Stimulated activated CD4-positive, alpha-beta T cell treated with anti-CD3 and anti-CD28 coated beads, TNF-alpha, amount 100 ng/mL, for 1 hour (primary cell): ENCODE data around the gene ASXL3.

Experiments used
- DNase-seq, 3 donors: peaks; one replicate each; pipeline ENCODE4 v3.0.0-alpha.2; 2020; ENCODE audit warnings: low read depth in 3 of 3, low spot score in 1 of 3

Gene ASXL3

DNA sequence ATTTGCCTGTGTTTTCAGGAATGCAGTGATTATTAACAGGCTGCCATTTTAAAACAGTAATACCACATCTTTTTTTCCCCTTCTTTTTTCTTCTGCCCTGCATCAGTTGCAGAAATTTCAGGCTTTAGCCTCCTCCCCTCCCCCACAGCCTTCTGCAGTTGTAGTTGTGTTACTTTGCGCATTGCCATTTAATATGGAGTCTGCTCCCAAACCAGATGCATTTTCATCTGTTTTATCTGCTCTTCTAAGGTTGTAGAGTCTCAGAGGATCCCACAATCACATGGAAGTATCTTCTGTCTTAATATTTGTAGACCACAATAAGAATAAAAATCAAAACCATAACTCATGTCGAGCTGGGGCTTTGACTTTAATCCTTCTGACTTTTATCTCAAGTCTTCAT is 3.8 kb downstream of the ASXL3 start:
- DNase-seq: no peak

DNA sequence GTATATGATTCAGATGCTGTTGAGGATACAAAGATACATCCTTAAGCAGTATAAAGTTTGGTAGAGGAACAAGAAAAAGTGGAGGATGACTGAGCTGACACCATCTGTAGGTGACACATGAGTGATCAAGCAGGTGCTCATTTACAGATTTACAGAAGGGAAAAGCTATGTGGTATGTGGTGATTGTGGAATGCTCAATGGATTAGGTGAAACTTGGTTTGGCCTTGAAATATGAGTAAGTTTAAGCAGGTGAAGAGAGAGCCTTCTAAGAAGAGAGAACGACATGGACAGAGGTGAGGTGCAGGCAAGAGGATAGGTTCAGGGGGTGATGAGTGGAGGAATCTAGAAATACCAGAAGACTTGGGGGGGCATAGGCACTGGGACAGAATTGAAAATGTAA is 5.9 kb downstream of the ASXL3 start:
- DNase-seq: no peak

DNA sequence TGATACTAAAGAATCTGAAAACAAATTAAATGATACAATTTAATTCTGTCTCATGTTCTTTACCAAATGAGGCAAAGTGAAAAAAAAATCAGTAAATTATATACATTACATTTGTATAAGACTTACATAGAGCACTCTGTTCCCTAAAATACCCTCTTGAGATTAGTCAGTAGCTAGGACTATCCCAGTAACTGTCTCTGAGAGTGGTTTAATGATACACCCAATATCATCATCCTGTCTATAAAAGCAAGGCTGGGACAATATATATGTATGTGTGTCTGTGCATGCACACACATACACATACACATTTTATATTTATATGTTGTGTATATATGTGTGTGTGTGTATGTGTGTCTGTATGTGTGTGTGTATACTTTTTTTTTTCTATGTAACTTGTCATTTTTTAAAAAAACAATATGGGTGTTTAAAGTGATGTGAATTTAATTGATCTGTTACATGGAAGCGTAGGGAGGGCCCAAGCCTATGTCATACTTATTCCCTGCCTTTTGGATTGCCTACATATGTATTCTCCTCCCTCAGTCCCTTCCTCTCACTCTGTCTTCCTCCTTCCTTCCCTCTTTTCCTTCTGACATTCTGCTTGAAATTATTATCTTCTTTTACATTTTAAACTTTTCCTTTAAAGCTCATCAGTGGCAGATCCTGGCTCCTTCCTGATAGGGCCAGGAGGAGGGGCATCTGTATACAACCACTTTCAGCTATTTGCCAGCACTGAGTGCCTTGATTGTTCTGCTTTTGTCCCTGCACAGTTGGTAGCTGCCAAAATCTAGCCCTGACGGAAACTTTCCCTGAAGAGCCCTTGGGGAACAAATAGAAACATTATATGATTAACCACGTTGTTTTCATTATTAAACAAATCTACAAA is 6.8 kb downstream of the ASXL3 start:
- DNase-seq: no peak

DNA sequence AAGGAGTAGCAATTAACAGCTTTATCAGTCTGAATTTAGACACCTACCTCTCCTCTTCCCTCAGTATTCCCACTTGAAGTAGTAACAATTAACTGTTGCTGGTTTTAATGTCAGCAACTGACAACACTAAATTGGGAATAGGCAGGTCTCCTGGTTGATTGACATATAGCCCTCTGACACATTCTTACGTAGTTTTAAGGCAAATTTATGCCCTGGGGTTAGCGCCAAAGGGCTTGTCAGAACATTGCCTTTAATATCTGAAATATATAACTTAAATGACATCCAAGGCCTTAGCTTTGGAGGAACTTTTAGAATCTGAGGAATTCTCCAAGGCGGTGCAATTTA is 7.4 kb downstream of the ASXL3 start:
- DNase-seq: no peak

DNA sequence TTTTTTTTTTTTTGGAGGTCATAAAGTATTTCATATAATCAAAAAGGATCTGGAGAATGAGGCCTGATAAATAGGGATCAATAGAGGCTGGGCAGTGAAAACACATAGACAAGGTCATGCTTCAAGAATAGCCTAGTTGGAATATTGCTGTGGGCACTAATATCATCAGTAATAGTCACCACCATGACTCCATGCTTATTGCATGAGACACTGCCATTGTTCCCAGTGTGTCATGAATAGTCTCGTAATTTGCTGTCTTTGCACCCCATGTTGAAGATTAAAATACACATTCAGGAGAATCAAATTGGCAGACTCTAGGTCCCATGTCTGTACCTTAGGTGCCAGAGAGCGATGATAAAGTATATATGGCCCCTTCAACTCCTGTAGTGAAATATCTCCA is 10.3 kb downstream of the ASXL3 start:
- no peak for DNase-seq

DNA sequence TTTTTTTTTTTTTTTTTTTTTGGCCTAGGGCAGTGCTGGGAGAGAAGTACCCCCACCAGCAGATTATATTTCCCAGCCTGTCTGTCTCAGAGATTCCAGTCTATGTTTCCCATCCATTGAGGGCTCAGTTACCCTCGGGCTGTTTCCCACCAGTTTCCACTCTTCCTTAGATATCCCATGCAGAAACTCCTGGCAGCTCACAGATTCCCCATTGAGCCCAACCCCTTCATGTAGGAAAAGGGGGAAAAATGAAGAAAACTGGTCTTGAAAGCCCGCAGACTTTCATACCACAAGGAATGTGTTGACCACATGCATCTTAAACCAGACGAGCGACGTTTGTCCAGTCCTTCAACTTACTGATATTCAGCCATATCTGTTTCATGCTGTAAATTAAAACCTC is 15.2 kb downstream of the ASXL3 start:
- DNase-seq: no peak

DNA sequence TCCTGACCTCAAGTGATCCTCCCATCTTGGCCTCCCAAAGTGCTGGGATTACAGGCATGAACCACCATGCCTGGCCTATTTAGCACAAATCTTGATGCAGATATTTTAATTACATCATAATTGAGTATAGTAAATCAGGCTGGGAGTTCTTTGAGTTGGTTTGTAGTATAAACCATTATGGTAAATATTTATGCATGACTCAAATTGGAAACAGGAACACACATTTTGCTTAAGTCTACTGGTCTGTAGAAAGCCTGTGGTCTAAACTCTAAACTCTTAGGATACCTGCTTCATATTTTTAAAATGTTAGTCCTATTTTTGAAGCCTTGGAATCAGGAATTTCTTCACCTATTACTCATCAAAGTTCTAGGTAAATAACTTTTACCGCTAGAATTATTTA is 16.8 kb downstream of the ASXL3 start:
- no peak for DNase-seq

DNA sequence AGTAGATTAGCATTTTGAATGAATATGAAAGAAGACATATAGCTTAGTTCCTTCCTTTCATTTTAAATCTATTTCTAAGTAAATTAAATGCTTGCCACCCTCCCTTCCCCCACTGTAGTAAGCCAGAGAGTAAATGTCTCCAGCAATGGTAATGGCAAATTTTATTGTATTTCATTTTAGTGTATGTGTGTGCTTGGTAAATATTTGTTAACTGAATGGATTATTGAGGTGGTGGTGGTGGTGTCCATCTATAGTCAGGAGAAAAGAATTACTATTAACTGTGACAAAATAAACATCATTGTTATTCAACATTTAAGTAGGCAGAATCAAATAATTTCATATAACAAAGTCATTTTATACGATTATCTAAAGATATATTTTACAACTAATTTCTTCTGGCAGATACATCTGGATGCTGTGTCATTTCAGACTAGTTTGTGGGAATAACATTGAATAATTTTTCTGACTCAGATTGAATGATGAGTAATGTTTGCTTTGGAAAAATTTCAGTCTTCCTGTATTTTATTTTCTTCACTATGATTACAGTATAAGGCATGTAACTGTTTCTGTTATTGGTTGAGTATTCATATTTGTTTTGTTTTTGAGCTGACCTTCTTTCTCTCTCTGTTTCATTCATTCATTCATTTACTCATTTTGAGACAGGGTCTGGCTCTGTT is 18.3 kb downstream of the ASXL3 start:
- DNase-seq: no peak

DNA sequence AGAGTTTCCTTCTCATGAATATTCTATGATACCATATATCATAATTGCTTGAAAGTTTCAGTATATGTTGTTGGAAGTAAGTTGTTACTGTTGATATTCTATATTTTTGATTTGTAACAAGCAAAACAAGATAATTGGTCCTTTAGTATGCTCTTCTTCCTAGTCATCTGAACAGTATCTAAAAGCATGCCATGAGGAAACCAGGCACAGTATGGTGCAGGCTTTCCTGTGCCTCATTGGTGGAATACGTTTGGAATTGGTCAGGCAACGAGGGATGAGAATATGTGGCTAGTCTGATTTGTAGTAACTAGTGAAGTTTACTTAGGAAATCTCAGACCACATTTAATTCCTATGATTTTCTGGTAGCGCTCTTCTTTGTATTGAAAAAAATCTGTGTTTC is 22.8 kb downstream of the ASXL3 start:
- DNase-seq: no peak

DNA sequence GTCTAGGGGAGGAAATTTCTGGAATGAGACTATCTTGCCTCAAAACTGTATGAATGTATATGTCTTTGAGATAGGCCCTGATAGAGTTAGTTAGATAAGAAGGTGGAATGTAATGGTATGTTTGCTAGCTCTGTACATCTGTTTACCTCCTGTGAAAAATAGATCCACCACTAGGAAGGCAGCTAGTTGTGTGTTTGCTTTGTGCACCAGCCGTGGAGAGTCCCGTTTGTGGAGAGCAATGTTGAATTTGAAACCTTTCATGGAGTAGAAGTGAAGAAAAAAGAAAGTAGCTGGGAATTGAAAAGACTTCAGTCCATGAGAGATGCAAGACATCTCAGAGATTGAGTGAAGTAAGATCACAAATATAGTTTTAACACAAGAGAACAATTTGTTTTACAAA is 25.4 kb downstream of the ASXL3 start:
- no peak for DNase-seq

DNA sequence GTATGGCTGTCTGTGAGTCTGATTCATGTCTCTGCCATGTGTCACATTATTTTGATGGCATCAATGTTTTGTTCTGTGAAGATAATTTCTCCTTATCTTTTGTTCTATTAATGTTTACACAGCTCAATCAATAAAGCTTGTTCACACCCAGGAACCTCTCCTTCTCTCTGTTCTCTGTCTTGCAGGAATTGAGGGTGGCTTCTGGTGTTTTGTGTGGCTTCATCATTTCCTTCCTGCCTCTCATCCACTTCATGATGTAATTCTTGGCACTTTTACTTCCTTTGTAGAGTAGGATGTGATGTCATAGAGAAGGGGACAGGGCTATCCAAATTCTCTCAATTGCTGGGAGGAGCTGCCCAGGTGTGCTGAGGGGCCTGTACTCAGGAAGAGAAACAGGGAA is 27.2 kb downstream of the ASXL3 start:
- no peak for DNase-seq

DNA sequence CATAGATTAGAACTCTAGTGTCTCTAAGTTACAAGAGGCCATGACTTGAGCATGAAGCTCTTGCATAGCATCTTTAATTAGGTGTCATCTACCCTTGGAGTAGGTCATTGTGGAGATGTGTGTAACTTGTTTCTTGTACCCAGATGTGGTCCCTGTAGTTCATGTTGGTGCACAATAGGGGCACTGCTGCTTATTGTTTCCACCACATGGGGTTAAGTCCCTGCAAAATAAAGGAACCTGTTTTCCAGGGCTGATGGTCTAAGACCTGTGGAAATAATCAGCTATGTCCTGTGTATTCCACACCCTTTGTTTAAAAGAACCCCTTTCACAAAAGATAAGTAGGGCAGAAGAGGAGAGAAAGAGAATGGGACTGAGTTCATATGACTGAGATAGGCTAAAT is 28.6 kb downstream of the ASXL3 start:
- DNase-seq: no peak

DNA sequence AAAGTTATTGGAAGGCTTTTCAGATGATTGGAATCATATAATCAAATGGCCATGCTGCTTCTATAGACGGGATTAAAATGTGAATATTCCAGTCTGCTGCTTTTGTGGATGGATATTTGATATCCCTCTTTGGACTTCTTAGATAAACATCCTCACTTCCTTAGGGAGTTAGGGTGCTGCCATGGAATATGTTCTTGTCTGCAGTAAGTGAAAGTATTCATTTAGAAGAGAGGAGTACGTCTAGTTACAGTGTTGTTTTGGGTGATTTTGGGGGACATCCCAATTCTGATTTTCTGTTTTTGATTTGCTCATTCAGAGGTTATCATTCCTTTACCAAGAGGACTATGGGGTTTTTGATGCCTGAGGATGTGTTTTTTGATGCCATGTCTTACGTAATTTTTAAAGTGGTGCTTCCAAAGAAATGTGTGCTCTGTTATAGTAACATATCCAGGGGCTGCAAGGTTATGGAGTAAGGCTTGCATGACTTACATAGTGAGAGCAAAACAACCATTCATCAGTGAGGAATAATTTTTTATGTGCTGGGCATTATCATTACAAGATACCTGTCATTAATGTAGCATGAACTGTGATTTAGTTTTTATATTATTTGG is 33.6 kb downstream of the ASXL3 start:
- no peak for DNase-seq

DNA sequence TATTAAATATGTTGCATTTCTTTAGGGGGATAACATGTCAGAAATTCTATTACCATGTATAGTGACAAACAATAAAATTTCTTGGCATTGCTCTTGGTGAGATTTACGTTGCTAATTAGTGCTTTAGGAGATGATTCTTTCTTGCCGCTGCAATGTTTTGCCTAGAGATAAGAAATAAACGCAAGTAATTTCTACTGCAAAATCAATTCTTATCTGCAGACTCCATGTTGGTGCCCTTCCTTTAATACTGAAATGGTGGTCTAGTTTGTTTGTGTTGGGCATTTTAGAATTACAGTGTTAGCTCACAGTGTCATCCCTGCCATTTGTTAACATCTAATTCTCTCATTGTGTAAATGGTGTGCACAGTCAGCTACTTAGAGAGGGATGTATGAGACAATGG is 34.6 kb downstream of the ASXL3 start:
- no peak for DNase-seq

DNA sequence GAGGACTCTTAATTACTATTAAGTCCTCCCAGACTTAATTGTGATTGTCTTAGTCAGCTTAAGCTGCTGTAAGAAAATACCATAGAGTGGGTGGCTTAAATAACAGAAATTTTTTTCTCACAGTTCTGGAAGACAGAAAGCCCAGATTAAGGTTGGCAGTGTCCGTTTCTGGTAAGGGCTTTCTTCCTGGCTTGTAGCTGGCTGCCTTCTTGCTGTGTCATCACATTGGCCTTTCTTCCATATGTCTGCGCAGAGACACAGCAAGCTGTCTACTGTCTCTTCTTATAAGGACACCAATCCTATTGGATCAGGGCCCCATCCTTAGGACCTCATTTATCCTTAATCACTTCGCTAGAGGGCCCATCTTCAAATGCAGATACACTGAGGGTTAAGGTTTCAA is 38.5 kb downstream of the ASXL3 start:
- no peak for DNase-seq

DNA sequence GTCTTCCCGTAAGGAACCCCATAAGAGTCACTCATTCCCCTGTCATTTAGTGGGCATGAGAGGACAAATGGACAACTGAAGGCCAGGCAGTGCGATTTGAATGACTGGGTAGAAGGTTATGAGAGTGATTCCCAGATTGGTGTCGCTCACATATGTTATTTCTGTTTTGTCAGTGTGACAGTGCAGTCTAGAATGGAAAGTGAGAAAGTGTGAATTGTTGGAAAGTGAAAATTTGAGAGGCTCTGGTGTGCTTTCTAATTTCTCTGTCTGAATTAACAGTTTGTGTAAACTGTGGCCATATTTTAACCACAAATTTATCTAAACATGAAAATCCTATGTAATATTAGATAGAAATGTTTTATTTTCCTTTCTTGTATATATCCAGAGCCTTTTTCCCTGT is 49.1 kb downstream of the ASXL3 start:
- DNase-seq: no peak

DNA sequence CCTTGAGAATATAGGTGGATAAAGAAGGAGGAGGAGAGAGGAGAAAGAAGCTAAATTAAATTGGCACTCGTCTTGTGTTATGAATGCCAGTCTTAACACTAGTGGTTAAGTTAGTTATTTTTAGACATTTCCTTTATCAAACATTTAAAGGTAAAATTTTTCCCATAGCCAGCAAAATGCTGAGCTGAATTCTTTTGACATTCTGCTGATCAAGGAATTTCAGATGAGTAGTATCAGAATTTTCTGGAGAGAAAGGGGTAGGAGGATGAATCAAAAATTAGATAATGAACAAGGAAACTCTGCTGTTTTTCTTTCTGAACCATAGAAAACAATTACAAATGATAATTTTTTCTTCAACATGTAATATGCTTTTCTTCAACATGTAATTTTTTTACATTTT is 52.5 kb downstream of the ASXL3 start:
- no peak for DNase-seq

DNA sequence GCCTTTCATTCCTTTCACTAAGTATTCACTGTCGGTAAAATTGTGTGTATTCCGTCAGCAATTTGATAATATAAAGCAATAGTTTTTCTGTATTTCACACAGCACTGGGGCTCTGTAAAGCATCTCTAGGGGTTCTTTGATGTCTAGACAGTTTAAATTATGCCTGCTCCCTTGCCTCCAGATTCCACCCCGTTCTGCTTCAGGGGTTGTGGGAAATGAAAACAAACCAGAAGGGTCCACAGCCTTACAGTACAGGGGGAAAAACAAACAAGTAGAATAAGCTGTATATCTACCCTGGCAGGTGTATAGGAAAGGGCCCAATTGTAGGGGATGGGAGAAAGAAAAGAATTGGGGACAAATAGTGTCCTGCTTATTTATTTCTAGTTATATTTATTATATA is 63.1 kb downstream of the ASXL3 start:
- no peak for DNase-seq

DNA sequence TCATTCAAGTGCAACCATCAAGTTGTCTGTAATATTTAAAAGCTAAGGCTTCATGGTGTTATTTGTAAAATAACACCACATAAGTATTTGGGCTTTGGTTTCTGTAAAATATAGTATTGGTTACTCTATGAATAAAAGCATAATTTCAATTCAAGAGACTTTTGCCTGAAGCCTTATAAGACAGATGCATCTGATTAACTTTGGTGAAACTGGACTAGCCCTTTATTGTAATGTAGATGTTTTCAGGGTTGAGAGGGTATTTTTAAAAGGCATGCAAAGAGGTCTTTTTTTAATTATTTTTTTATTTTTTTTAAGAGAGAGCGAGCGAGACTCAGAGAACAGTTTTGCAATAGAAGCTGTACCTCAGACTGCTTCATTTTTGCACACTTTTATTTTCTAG is 66.5 kb downstream of the ASXL3 start:
- DNase-seq: no peak

DNA sequence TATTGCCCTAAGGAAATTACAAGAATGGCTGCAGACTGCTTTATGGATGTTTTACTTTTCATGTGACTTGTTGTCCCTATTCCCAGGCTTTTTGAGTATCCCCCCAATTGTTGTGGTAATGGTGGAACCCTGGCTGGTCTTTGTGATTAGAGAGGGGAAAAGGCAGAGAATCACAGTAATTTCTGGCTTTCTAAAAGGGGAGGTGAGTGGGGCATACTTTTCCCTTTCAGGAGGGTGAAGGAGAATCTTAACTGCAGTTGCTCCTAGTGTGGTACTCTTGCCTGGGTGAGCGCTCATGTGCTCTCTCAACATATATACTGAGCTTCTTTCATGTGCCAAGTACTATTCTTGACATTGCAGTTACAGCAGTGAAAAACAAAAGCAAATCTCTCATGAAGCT is 69.3 kb downstream of the ASXL3 start:
- DNase-seq: no peak

DNA sequence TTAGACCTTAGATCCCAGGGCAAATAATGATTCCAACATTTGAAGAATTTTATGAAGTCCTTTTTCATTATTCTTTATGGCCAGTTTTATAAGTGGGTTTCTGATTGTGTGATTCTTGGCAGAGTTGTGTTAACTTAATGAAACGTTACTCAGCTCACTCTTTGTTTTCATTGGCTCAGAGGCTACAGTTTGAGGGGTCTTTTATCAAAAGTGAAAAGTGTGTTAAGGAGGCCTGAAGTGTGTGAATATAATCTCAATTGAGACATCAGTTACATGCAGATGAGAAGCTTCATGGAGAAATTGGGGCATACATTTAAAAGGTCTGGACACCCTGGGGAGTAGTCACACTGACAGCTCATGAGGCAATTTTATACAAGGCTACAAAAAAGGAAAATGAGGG is 74.6 kb downstream of the ASXL3 start:
- no peak for DNase-seq

DNA sequence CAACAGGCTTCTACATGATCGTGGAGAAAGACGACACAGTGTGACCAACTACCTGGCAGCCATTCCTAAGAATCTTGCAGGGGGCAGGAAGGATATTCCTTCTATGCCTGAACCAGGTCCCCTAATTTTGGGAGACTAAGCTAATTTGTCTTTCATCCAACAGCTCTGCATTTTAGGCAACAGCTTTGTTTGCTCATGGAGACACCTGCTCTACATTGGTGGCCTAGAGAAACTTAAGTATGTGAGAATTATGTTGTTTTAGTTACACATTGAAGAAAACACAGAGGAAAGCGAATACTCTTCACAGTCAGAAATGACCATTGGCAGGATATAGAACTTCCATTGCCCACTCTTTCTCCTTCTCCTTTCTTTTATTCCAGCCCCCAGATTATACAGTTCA is 75.2 kb downstream of the ASXL3 start:
- DNase-seq: no peak
